ENCODE results near the gene KCTD14.
"Not testable (repeated sequence)": the region's sequence is repeated elsewhere in the genome, so short reads cannot be mapped to it uniquely, and the experiment has no call there.

Gene KCTD14

GRCh38 chr11:78049348-78049747 lies 26.3 kb upstream of the KCTD14 start:
- peak in 1 of 10 donors; percentile 24 for DNase-seq
- intact Hi-C loops (cut with DNase I): loop anchor here (10.0 kb wide), 1 partner anchor 225 kb away; the partner anchor contains the start of genes AAMDC and RSF1

DNA sequence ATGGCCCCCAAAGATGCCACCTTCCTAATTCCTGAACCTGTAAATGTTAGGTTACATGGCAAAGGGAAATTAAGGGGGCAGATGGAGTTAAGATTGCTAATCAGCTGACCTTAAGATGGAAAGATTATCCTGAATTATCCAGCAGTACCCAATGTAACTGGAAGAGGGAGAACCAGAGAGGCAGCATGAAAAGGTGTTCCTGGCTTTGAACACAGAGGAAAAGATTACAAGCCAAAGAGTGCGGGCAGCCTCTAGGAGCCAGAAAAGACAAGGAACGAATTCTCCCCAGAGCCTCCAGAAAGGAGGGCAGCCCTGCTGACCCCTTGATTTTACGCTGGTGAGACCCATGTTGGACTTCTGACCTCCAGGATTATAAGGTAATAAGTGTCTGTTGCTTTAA lies 25.5 kb upstream of the KCTD14 start:
- DNase-seq: no peak
- intact Hi-C loops (cut with DNase I): loop anchor here (10.0 kb wide), 1 partner anchor 224 kb away; the partner anchor contains the start of genes AAMDC and RSF1

GRCh38 chr11:78046486-78046854 lies 23.4 kb upstream of the KCTD14 start:
- intact Hi-C loops (cut with DNase I): loop anchor here (2.0 to 10.0 kb wide), 2 partner anchors 52 to 222 kb away; partner anchors contain the start of genes AAMDC, INTS4 and RSF1
- DNase-seq: no peak

DNA sequence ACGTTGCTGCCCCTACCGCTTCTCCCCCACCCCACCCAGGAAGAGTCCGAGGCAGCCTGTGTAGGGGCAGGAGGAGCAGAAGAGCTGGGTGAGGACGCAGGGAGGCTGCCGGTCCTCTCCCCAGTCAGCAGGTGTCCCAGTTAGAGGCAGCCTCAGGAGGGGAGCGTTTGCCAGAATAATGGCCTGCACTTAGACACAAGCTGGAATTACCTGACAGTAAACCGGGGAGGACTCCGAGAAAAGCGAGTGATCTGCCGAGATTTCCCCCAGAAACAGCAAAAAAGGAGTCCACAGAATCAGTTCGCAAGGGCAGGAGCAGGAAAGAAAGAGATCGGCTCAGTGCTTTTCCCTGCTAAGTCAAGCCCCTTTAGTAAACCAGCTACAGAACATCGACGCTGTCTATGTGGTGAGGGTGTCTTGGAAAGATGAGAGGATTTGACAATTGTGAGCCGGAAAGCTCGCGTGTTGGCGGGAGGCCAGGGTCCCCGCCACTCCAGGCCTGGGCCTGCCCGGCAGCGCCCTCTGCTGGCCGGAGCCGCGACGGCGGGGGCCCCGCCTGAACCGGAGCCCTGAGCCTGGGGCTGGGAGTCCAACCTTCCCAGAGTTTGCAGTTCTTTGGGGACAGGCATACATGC lies 22.9 kb upstream of the KCTD14 start:
- peak; percentile 67 to 98 (median 82) for DNase-seq
- intact Hi-C loops (cut with DNase I): loop anchor here (2.0 to 10.0 kb wide), 2 partner anchors 51 to 221 kb away; partner anchors contain the start of genes AAMDC, INTS4 and RSF1

DNA sequence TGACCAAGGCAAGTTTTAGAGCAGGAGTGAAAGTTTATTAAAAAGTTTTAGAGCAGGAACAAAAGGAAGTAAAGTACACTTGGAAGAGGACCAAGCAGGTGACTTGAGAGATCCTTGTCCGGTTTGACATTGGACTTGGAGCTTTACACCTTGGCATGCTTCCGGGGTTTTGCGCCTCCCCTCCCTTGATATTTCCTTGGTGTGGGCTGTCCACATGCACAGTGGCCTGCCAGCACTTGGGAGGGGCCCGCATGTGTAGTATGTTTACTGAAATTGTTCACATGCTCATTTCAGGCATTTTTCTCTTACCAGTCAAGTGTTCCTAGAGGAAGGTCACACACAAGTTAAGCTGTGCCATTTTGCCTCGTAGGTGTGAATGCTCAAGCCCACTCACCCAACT lies 21.6 kb upstream of the KCTD14 start:
- peak in 2 of 10 donors; percentile 21 to 31 for DNase-seq
- intact Hi-C loops (cut with DNase I): loop anchor here (10.0 kb wide), 1 partner anchor 220 kb away; the partner anchor contains the start of genes AAMDC and RSF1

DNA sequence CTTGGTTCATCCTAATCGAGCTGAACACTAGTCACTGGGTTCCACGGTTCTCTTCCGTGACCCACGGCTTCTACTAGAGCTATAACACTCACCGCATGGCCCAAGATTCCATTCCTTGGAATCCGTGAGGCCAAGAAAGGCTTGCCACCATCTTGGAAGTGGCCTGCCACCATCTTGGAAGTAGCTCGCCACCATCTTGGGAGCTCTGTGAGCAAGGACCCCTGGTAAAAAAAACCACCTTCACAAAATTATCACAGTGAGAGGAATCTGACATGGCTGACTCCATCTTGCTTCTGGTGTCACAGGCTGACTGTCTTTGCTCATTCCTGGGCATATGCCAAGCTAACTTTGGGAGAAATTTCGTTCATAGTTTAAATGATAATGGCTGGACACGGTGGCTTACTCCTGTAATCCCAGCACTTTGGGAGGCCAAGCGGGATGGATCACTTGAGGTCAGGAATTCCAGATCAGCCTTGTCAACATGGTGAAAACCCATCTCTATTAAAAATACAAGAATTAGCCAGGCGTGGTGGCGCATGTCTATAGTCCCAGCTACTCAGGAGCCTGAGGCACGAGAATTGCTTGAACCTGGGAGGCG lies 18.9 kb upstream of the KCTD14 start:
- DNase-seq: no peak
- intact Hi-C loops (cut with DNase I): loop anchor here (10.0 kb wide), 1 partner anchor 217 kb away; the partner anchor contains the start of genes AAMDC and RSF1

GRCh38 chr11:78041380-78041719 lies 18.3 kb upstream of the KCTD14 start:
- intact Hi-C loops (cut with DNase I): loop anchor here (10.0 kb wide), 1 partner anchor 217 kb away; the partner anchor contains the start of genes AAMDC and RSF1

GRCh38 chr11:78040691-78041379 lies 17.8 kb upstream of the KCTD14 start:
- intact Hi-C loops (cut with DNase I): loop anchor here (10.0 kb wide), 1 partner anchor 216 kb away; the partner anchor contains the start of genes AAMDC and RSF1
- DNase-seq: peak in 2 of 10 donors; percentile 59 to 62

More at GRCh38 chr11:78041380-78041719, 18.3 kb upstream of the KCTD14 start:
- not testable (repeated sequence) for DNase-seq

- intact Hi-C loops (cut with DNase I): loop anchor here (10.0 kb wide), 1 partner anchor 215 kb away; the partner anchor contains the start of genes AAMDC and RSF1
- DNase-seq: peak in 8 of 10 donors; percentile 18 to 90 (median 57)
Observed at GRCh38 chr11:78039919-78040671, 17.0 kb upstream of the KCTD14 start.

DNA sequence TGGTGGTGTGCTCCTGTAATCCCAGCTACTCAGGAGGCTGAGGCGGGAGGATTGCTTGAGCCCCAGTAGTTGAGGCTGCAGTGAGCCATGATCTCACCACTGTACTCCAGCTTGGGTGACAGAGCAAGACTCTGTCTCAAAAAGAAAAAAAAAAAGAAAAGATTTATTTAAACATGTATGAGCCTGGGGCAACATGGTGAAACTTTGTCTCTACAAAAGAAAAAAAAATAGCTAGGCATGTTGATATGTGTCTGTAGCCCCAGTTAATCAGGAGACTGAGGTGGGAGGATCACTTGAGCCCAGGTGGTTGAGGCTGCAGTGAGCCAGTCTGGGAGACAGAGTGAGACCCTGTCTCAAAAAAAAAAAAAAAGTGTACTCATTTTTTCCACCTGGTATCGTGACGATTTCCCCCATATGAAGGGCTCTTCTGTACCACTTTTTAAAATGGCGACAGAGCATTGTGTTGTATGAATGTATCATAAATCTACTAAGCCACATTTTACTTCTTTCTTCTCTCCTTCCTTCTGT lies 16.4 kb upstream of the KCTD14 start:
- DNase-seq: peak in 1 of 10 donors; percentile 26
- intact Hi-C loops (cut with DNase I): no loop called here

GRCh38 chr11:78038697-78039313 lies 15.7 kb upstream of the KCTD14 start:
- DNase-seq: peak in 2 of 10 donors; percentile 69 to 76
- intact Hi-C loops (cut with DNase I): no loop called here

DNA sequence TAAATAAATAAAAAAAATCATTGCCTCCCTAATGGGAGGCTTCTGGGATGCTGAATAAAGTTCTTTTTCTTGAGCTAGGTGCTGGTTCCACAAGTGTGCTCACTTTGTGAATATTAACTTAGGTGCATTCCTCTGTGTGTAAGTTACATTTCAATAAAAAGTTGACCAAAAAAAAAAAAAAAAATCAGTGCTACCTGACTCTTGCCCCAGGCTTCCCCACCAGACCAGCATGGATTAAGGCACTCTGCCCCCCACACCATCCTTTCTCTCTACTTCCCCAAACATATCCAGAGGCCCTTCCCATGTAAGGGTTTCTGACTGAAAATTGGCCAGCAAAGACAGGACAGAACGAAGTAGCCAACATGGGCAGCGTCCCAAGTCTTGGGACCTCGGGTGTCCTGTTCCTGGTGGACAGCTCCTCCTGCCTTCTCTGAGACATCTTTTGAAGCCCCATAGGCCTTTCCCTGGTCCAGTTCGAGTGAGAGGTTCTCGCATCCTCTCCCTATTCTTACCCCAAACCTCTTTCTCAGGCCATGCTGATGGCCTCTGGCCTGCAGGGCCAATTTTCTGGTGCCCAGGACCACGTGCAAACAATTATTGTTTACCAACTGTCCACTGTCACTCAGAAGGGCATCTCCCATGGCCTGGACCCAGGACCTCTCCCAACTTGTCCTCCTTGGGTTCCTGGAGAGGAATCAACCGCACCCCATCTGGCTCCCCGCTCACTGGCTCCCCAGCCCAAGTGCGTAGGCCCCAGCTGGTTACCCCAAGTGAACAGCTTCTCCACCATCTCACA lies 14.9 kb upstream of the KCTD14 start:
- intact Hi-C loops (cut with DNase I): no loop called here
- peak in 2 of 10 donors; percentile 39 to 42 for DNase-seq

DNA sequence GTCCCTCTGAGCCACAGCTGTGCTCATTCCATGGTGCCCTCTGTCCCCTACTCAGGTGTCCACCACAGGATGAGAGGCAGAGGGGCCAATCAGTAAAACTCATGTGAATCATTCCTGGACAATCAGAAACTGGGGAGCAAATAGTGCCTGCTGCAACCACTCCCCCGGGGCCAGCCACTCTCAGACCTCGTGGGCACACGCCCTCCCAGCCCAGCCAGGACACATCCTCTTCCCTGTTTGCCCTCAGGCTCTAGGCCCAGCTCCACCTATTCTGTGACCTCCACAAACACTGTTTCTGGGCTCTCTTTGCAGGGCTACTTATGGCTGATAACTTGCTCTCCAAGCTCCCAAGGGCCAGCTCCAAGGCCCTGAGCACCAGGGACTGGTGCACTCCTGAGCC lies 14.0 kb upstream of the KCTD14 start:
- intact Hi-C loops (cut with DNase I): no loop called here
- peak in 2 of 10 donors; percentile 55 to 78 for DNase-seq

- DNase-seq: no peak
- intact Hi-C loops (cut with DNase I): no loop called here
Observed at GRCh38 chr11:78036313-78036712, 13.2 kb upstream of the KCTD14 start.

- intact Hi-C loops (cut with DNase I): no loop called here
- DNase-seq: peak in 2 of 10 donors; percentile 19 to 55
Observed at GRCh38 chr11:78034623-78035022, 11.5 kb upstream of the KCTD14 start.

- no peak for DNase-seq
- intact Hi-C loops (cut with DNase I): no loop called here
Observed at GRCh38 chr11:78033040-78033439, 10.0 kb upstream of the KCTD14 start.

GRCh38 chr11:78032090-78032489 lies 9.0 kb upstream of the KCTD14 start:
- DNase-seq: no peak
- intact Hi-C loops (cut with DNase I): no loop called here

DNA sequence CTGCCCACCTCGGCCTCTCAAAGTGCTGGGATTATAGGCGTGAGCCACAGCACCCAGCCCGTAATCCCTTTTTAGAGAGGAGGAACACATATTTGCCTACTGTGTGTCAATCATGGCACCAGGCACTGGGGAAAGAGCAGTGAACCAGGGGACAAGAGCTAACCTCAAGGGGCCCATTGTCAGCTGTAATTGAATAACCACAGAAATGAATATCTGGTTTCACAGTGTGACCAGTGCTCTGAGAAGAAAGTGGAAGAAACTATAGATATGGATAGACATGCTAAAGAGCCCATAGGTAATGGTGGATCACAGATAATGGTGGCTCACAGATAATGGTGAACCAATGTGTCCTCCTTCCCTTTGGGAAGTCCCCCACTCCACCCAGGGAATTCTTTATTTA lies 8.6 kb upstream of the KCTD14 start:
- DNase-seq: no peak
- intact Hi-C loops (cut with DNase I): loop anchor here (2.0 kb wide), 1 partner anchor 37 kb away; the partner anchor contains the start of gene INTS4
